ENCODE results near the gene HARBI1. TPM values are rescaled to one million over a fixed set of nuclear protein-coding genes. Genes with fewer than 3 reads are reported as not detected.

The HARBI1 gene
- total RNA-seq, 4 donors from 2014 or later: 2.8 to 5.6 (median 3.5) TPM

- Histone ChIP-seq H3K9me3 (no peaks in the 10 kb centered on the region), H3K36me3 (no peaks in the 10 kb centered on the region), H3K4me3 (no peak overlapping the region), H3K27ac (no peak overlapping the region), H3K4me1 (peaks cover 7% of the 10 kb centered on the region), H3K27me3 (no peaks in the 10 kb centered on the region)
- no peak for DNase-seq (ENCODE audit: low spot score in 2 of 2)
- 36% methylated on average over 1 of the region's 1 CpG for WGBS
- TF ChIP-seq, protein P1, sequence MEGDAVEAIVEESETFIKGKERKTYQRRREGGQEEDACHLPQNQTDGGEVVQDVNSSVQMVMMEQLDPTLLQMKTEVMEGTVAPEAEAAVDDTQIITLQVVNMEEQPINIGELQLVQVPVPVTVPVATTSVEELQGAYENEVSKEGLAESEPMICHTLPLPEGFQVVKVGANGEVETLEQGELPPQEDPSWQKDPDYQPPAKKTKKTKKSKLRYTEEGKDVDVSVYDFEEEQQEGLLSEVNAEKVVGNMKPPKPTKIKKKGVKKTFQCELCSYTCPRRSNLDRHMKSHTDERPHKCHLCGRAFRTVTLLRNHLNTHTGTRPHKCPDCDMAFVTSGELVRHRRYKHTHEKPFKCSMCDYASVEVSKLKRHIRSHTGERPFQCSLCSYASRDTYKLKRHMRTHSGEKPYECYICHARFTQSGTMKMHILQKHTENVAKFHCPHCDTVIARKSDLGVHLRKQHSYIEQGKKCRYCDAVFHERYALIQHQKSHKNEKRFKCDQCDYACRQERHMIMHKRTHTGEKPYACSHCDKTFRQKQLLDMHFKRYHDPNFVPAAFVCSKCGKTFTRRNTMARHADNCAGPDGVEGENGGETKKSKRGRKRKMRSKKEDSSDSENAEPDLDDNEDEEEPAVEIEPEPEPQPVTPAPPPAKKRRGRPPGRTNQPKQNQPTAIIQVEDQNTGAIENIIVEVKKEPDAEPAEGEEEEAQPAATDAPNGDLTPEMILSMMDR (IDR thresholded peaks at IDR 0.05): no peak
- TF ChIP-seq EP300 (IDR thresholded peaks at IDR 0.05): no peak
- TF ChIP-seq POLR2A (IDR thresholded peaks at IDR 0.05): no peak
- TF ChIP-seq POLR2AphosphoS5 (IDR thresholded peaks at IDR 0.05): no peak
These were observed 42.4 kb downstream of the HARBI1 start for GRCh38 chr11:46574656-46575055.

- H3K27ac ChIP-seq: no peak overlapping the region
- H3K4me1 ChIP-seq: peaks cover 7% of the 10 kb centered on the region
- H3K36me3 ChIP-seq: no peaks in the 10 kb centered on the region
- TF ChIP-seq POLR2AphosphoS5 (IDR thresholded peaks at IDR 0.05) (no peak), POLR2A (IDR thresholded peaks at IDR 0.05) (no peak), EP300 (IDR thresholded peaks at IDR 0.05) (no peak)
- TF ChIP-seq, protein P1 (IDR thresholded peaks at IDR 0.05): no peak
- no peak overlapping the region for H3K4me3 ChIP-seq
- 51% methylated on average over 2 of the region's 2 CpGs for WGBS
- no peak for DNase-seq (ENCODE audit: low spot score in 2 of 2)
- no peaks in the 10 kb centered on the region for H3K9me3 ChIP-seq
- H3K27me3 ChIP-seq: no peaks in the 10 kb centered on the region
These were observed 46.1 kb downstream of the HARBI1 start for GRCh38 chr11:46570790-46571398.

DNA sequence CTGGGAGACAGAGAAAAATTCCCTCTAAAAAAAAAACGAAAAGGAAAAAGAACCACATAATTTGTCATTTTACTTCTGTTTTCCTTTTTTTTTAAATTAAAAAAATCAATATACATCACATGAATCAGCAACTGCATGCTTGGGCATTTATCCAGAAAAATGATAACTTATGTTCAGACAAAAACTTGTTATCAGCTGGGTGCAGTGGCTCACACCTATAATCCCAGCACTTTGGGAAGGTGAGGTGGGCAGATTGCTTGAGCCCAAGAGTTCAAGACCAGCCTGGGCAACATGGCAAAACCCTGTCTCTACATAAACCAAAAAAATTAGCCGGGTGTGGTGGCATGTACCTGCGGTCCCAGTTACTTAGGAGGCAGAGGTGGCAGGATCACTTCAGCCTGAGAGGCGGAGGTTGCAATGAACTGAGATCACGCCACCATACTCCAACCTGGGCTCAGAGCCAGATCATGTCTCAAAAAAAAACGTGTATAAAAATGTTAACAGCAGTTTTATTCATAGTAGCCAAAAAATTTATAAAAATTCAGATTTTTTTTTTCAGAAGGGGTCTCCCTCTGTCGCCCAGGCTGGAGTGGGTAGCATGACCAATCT, 51.7 kb downstream of the HARBI1 start:
- Histone ChIP-seq H3K27ac (no peak overlapping the region), H3K27me3 (no peaks in the 10 kb centered on the region), H3K36me3 (no peaks in the 10 kb centered on the region), H3K4me3 (no peak overlapping the region), H3K4me1 (peaks cover 14% of the 10 kb centered on the region), H3K9me3 (no peaks in the 10 kb centered on the region)
- DNase-seq (ENCODE audit: low spot score in 2 of 2): no peak
- TF ChIP-seq, protein P1 (IDR thresholded peaks at IDR 0.05): no peak
- TF ChIP-seq EP300 (IDR thresholded peaks at IDR 0.05): no peak
- TF ChIP-seq POLR2AphosphoS5 (IDR thresholded peaks at IDR 0.05): no peak
- no peak for TF ChIP-seq POLR2A (IDR thresholded peaks at IDR 0.05)
- 66% methylated on average over 7 of the region's 7 CpGs for WGBS

DNA sequence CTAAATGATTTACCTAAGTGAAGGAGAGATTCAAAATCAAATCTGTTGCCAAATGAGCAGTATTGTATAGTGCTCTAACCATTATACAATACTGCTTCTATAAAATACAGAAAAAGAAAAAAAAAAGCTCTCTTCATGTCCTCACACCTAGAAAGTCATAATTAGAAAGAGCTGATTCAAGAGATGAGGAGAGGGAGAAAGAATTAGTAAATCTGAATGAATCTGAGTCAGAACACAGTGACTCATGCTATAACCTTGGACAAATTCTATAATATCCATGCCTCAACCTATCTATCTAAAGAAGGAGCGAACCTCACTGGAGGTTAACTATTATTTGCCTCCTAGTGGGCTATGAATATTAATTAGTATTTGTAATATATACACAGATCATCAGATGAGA, 52.6 kb downstream of the HARBI1 start:
- Histone ChIP-seq H3K27me3 (no peaks in the 10 kb centered on the region), H3K27ac (no peak overlapping the region), H3K4me1 (peaks cover 21% of the 10 kb centered on the region), H3K9me3 (no peaks in the 10 kb centered on the region), H3K36me3 (no peaks in the 10 kb centered on the region), H3K4me3 (no peak overlapping the region)
- 67% methylated on average over 1 of the region's 1 CpG for WGBS
- TF ChIP-seq EP300 (IDR thresholded peaks at IDR 0.05) (no peak), POLR2AphosphoS5 (IDR thresholded peaks at IDR 0.05) (no peak), POLR2A (IDR thresholded peaks at IDR 0.05) (no peak)
- TF ChIP-seq, protein P1 (IDR thresholded peaks at IDR 0.05): no peak
- no peak for DNase-seq (ENCODE audit: low spot score in 2 of 2)

DNA sequence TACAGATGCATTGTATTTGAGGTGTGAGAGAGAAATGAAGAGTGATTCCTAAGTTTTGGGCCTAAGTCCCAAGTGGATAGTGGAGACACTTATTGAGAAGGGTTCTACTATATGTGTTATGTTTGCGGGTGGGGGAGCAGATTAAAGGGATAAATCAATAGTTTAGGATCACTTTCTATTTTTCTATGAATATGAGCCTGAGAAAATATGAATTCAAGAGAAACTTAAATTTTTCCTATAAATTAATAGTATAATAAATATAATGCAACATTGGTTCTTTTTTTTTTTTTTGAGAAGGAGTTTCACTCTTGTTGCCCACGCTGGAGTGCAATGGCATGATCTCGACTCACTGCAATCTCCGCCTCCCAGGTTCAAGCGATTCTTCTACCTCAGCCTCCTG, 54.5 kb downstream of the HARBI1 start:
- Histone ChIP-seq H3K4me3 (no peak overlapping the region), H3K9me3 (no peaks in the 10 kb centered on the region), H3K27me3 (no peaks in the 10 kb centered on the region), H3K4me1 (peaks cover 27% of the 10 kb centered on the region), H3K36me3 (no peaks in the 10 kb centered on the region), H3K27ac (no peak overlapping the region)
- TF ChIP-seq POLR2A (IDR thresholded peaks at IDR 0.05): no peak
- TF ChIP-seq, protein P1 (IDR thresholded peaks at IDR 0.05): no peak
- no peak for TF ChIP-seq EP300 (IDR thresholded peaks at IDR 0.05)
- TF ChIP-seq POLR2AphosphoS5 (IDR thresholded peaks at IDR 0.05): no peak
- WGBS: 94% methylated on average over 5 of the region's 5 CpGs
- no peak for DNase-seq (ENCODE audit: low spot score in 2 of 2)

All from suprapubic skin (tissue), 4 donors.